Activated CD4-positive, CD25-positive, alpha-beta regulatory T cell treated with anti-CD3 and anti-CD28 coated beads, Interleukin-2, amount 50 U/mL, for 72 hours (primary cell): ENCODE results near the gene ADAMTSL2.

ENCODE experiments used
- DNase-seq: peaks from one replicate; pipeline ENCODE4 v3.0.0; 2021

The ADAMTSL2 gene

DNA sequence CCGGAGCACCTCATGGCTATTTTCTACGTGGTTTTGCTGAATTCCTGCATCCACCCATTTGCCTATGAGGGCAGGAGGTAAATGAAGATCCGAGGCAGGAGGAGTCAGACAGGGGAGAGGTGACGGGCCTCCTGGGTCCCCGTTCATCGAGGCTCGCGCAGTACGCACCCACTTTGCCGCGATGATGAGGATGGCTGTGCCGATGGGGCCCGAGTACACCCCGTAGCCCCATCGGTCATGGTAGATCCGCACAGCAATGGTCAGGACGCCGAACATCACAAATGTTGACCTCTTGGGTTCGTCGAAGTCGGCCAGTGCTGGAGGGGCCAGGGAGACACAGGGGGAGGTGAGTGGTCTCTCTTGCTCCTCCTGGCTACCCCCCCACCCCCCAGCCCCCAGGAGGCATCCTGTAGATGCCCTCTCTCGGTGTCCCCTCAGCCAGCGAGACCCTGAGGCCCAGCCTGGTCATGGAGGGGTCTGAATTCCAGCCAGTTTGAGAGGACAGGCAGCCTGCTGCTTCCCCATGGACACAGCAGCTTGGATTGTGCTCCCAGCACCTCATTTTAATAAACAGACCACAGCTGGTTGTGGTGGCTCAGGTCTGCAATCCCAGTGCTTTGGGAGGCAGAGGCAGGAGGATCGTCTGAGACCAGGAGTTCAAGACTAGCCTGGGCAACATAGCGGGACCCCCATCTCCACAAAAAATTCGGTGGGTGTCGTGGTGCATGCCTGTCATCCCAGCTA, 15.6 kb upstream of the ADAMTSL2 start:
- no peak for DNase-seq

DNA sequence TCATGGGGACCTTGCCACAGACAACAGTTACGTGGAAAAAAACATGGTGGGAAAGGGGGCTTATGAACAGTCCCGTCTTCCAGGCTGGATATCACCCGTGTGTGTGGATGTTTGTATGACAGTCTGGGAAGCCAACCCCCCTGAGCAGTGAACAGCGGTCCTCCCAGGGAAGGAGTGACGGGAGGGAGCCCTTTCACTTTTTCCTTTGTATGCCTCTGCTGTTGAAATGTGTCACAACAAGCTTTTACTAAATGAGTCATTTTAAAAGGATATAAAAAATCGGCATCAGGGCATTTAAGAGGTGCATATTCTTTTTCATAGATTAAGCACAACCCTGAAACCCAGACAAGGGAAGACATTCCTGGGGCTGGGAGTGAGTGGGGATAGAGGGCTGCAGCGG, 14.8 kb upstream of the ADAMTSL2 start:
- DNase-seq: no peak

GRCh38 chr9:133520121-133520835, 14.2 kb upstream of the ADAMTSL2 start:
- no peak for DNase-seq

- DNase-seq: no peak
Observed at GRCh38 chr9:133521122-133522072, 13.1 kb upstream of the ADAMTSL2 start.

GRCh38 chr9:133522073-133522910, 12.2 kb upstream of the ADAMTSL2 start:
- DNase-seq: no peak

DNA sequence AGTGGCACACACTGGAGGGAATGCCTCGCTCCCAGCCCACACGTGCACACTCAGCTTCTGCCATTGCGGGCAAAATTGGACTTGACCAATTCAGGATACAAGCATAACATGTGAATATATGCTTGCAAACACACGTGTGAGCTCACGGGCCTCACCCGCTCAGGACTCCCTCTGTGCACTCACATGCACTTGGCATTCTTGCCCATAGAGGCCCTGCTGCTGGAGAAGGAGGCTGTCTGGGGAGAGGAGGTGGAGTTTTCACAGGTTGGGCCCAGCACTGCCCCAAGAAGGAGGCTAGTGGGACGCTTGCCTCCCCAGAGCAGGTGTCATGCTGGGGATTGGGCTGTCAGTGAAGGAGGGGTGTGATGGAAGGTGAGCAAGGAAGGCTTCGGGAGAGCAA, 11.4 kb upstream of the ADAMTSL2 start:
- DNase-seq: no peak

DNA sequence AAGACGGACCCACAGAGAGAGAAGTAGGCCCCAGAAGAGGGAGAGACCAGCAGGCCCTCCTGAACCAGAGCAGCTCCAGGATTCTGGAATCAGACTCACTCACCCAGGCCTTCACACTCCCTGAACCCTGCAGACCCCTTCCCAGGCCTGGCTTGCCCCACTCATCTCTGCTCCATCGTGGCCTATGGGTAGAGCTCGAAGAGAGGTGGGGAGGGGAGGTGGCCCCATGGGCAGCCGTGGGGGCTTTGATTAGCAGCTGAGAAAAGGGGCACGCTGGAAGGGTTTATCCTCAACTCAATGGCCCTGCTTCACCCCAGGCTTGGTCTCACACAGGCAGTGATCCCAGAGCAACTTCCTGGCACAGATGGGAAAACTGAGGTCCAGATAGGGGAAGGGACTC, 10.4 kb upstream of the ADAMTSL2 start:
- DNase-seq: no peak

- no peak for DNase-seq
Observed at GRCh38 chr9:133524679-133525228, 9.8 kb upstream of the ADAMTSL2 start, which contains the start of gene MYMK. MYMK (minus strand) TSS chr9:133524959; CDS start chr9:133524844, 115 bp downstream.

GRCh38 chr9:133525677-133526076, 8.8 kb upstream of the ADAMTSL2 start:
- no peak for DNase-seq

DNA sequence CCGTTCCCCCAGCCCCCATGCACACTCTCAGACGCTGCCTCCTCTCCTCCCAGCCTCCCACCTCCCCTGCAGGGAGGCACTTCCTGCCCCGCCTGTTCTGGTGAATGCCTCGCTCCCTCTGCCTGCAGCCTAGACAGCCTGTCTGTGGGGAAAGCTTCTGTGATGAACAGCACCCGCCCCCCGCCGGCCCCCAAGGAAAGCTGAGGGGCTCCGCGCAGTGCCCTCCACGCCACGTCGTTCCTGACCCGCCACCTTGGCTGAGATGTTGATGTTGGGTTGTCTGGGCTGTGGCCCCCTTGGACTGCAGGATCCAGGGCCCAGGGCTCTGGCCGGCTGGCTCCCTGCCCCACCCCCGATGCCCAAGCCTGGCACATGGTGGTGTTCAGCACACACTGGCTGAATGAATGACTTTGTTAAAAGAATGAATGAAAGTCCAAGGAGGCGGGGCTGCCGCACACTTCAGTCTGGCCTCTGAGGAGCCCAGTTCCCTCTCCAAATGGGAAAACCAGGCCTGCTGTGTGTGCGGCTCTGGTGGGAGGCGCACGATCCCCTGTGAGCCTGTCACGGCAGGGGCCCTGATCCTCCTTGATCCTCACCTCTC, 7.7 kb upstream of the ADAMTSL2 start:
- no peak for DNase-seq

- no peak for DNase-seq
Observed at GRCh38 chr9:133527444-133527920, 7.0 kb upstream of the ADAMTSL2 start.

GRCh38 chr9:133528001-133528875, 6.3 kb upstream of the ADAMTSL2 start:
- DNase-seq: no peak

GRCh38 chr9:133528876-133529241, 5.6 kb upstream of the ADAMTSL2 start:
- no peak for DNase-seq

DNA sequence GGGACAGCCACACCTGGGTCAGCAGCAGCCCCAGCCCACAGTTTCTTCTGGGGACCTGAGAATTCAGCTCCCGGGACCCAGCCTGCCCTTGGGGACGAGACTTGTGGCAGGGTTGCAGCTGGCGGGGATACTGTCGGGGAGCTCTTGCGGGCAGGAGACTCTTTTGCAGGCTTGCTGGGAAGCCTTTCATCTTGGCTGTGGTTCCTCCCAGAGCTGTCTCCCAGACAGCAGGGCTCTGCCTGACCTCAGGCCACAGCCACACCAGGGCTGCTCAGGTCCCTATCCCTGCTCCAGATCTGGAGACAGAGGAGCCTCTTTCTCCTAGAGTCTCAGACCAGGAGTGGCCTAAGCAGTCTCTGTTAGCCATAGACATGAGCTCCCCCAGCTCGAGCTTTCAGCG, 5.0 kb upstream of the ADAMTSL2 start:
- DNase-seq: no peak

DNA sequence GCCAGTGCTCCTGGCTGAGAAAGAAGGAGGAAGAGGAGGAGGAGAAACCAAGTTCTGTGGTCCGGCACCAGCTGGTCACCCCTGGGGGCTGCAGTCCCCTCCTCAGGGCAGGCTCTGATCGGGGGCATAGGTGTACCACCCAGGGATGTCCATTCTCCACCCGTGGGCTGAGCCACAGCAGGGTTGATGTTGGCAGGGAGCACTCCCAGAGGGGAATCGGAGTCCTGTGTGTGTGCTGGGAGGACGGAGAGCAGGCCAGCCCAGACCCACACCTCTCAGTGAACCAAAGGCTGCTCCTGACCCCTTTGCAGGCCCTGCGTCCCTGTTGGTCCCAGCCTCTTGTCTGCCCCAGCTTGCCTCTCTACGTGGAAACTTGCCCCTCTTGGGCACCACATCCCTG, 4.6 kb upstream of the ADAMTSL2 start:
- DNase-seq: no peak

DNA sequence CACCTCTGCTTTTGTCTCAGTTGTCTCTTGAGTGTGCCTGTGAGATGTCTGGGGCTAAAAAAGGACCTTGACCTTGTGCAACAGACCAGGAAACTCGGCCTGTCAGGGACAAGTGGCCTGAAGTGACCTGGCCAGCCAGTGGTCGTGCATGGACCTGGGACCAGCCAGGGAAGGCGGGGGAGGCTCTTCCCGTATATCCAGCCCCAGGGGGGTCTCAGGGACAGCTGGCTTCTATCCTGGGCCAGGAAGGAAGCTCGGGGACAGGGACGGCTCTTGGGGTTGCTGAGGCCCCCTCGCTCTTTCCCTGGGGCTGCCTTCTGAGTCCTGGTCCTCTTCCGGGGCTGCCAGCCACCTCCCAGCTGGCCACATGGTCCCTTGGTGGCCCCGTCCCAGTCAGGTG, 3.2 kb upstream of the ADAMTSL2 start:
- DNase-seq: no peak

DNA sequence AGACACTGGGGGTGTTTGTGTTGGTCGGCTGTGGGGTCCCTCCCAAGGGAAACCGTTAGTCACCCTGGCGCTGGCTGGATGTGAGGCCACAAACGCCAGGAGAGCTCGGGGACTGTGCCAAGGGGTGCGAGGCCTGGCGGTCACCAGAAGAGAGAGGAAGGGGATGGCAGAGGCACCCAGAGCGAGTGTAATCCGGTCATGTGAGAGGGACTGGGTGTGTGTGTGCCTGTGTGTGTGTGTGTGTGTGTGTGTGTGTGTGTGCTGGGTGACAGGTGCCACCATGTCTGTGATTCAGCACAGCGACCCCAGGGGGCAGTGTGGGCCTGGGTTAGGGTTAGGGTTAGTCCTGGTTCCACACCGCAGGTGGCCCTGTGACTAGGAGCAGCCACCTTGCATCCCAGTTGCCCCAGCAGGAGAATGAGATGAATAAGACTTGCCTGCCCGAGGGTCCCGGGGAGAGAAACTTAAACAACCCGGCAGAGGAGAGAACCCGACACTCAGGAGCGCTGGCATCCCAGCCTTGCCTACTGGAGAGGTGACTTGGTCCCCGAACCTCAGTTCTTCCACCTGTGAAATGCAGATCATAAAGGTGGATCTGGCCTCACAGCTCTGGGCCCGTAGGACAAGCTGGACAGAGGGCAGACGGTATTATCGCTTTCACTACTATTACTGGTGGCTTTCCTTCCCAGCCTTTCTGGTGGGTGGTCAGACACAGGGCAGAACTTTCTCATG, 1.4 kb upstream of the ADAMTSL2 start:
- DNase-seq: peak; percentile 60

DNA sequence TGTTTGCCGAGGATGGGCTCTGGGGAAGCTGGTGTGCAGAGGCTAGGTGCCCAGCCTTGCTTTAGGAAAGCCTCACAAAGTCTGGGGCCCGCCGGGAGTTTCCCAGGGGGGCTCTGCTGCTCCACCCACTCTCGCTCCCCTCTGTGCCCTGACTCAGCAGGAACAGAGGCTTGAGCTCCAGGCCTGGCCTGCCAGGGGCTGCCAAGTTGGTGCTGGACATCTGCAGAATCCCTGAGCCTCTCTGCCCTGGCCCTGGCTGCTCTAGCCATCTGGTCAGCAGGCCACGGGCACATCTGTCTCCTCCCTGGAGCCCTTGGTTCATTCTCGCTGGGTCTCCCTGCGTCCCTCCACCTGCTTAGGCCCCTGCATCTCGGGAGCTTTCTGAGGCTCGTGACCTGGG, 647 bp upstream of the ADAMTSL2 start:
- DNase-seq: no peak

- DNase-seq: no peak
Observed at GRCh38 chr9:133535306-133535877, 888 bp downstream of the ADAMTSL2 start.
